ENCODE results near the gene OR6A2. TPM values are rescaled to one million over a fixed set of nuclear protein-coding genes. Genes with fewer than 3 reads are reported as not detected.
"Not testable (repeated sequence)": the region's sequence is repeated elsewhere in the genome, so short reads cannot be mapped to it uniquely, and the experiment has no call there.

Gene OR6A2
- not detected for polyA plus RNA-seq

DNA sequence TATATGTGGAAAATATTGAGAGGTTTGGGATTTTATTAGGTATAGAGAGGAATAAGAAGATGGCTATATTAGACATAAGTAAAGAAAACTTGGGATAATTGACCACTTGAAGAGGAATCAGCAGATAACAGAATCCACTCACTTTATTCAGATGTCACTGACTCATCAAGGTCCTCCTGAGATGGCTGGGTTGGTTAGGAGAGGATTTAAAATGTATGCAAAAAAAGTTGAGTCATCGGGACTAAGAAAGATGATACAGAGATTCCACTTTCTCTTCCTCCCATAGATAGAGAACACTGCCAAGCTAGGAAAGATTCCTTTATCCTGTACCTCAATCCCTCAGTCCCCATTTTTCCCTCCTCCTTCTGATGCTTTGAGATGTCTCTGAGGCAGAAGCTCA lies at the start of gene OR6A2:
Gene OR6A2, minus strand, starts transcription at position 288 of the 400 bp plus-strand sequence. CDS start 3,981 bp downstream, outside the sequence.
- no peaks in the 10 kb centered on the region for H3K4me1 Mint-ChIP-seq
- no peaks in the 10 kb centered on the region for H3K27me3 Mint-ChIP-seq
- H3K4me3 Mint-ChIP-seq: no peak within 1 kb of the TSS
- no peaks in the 10 kb centered on the region for H3K36me3 Mint-ChIP-seq
- H3K9me3 Mint-ChIP-seq: peaks cover 4 to 10% (median 9%) of the 10 kb centered on the region in 3 donors
- H3K27ac Mint-ChIP-seq: no peak within 1 kb of the TSS

DNA sequence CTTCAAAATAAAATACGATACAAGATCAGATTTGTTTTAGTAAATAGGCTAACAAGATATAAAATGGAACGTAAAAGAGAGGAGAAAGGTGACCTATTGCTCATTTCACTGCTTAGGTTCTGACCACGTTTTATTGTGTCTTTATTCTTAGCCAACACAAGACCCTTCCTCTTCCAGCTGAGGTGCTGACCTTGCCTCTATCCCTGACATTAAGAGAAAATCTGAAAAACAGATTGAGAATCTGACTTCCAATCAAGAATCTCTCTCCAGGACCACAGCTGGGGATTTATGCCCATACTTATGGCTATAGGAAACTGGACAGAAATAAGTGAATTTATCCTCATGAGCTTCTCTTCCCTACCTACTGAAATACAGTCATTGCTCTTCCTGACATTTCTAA lies 45.9 kb upstream of the OR6A2 start, which contains the start of gene OR10A5:
Gene OR10A5, plus strand, starts transcription at position 301 of the 400 bp plus-strand sequence. Its CDS starts 0 bp downstream, at position 301.
- peaks cover 2% of the 10 kb centered on the region for H3K27me3 Mint-ChIP-seq
- H3K27ac Mint-ChIP-seq: no peak within 1 kb of the TSS
- peaks cover 0 to 1% (median 0%) of the 10 kb centered on the region in 3 donors for H3K9me3 Mint-ChIP-seq
- H3K4me1 Mint-ChIP-seq: no peaks in the 10 kb centered on the region
- no peaks in the 10 kb centered on the region for H3K36me3 Mint-ChIP-seq
- no peak within 1 kb of the TSS for H3K4me3 Mint-ChIP-seq

DNA sequence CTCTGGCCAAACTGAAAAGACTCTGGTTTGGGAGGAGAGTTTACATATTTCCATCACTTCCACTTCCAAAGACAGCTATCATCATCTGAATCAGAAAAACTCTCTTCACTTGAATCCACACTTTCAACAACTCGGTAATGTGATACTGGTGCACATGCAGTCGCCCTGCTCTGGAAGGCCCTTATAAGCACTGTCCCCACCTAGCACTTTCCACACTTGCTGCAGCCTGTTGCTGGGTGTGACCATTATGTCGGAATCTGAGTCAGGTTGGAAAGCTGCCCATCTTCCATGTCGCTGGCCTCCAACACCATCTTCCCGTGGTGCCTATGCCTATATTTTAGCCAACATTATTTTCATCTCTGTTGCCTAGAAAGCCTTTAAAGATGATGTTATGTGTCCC lies 44.9 kb upstream of the OR6A2 start:
- no peaks in the 10 kb centered on the region for H3K9me3 Mint-ChIP-seq
- no peak overlapping the region for H3K27ac Mint-ChIP-seq
- H3K27me3 Mint-ChIP-seq: peaks cover 2% of the 10 kb centered on the region
- H3K4me3 Mint-ChIP-seq: no peak overlapping the region
- H3K4me1 Mint-ChIP-seq: no peaks in the 10 kb centered on the region
- no peaks in the 10 kb centered on the region for H3K36me3 Mint-ChIP-seq

DNA sequence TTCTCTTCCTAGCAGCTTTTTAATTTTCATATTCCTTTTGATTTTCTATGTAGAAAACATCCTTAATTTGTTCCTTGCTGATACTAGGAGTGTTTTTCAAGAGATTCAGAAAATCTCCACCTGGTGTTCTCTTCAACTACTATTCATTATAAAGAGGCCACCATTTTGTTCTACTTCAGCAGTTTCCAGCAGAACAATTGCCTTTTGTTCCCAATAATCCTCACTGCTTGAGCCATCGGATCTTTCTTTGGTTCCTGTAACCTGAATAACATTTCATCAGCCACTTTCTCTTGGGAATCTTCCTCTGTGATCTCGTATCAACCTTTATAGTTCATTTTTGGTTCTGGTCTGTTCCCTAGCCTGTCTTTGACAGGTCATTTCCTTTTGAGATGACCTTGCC lies 44.2 kb upstream of the OR6A2 start:
- peaks cover 2% of the 10 kb centered on the region for H3K27me3 Mint-ChIP-seq
- no peaks in the 10 kb centered on the region for H3K36me3 Mint-ChIP-seq
- H3K4me3 Mint-ChIP-seq: no peak overlapping the region
- no peaks in the 10 kb centered on the region for H3K4me1 Mint-ChIP-seq
- no peaks in the 10 kb centered on the region for H3K9me3 Mint-ChIP-seq
- H3K27ac Mint-ChIP-seq: no peak overlapping the region

DNA sequence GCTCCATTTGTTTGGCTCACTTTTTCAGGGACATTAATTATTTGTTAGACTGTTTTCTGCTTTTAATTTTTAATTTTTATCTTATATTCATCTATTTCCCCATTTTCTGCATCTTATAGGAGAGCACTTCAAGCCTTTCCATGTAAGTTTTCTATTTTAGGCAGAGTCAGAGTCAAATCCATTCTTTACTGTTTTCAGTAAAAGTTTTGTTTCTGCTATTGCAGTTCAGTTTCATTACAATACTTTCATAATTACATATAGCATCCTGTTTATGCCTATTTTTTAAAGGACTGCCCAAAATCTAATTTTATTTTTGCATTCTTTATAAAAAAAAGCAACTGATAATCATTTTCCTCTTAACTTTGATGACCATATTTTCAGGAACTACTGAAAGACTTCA lies 42.2 kb upstream of the OR6A2 start:
- Mint-ChIP-seq H3K36me3 (no peaks in the 10 kb centered on the region), H3K4me1 (no peaks in the 10 kb centered on the region), H3K4me3 (no peak overlapping the region), H3K9me3 (no peaks in the 10 kb centered on the region), H3K27me3 (peaks cover 2% of the 10 kb centered on the region), H3K27ac (no peak overlapping the region)

DNA sequence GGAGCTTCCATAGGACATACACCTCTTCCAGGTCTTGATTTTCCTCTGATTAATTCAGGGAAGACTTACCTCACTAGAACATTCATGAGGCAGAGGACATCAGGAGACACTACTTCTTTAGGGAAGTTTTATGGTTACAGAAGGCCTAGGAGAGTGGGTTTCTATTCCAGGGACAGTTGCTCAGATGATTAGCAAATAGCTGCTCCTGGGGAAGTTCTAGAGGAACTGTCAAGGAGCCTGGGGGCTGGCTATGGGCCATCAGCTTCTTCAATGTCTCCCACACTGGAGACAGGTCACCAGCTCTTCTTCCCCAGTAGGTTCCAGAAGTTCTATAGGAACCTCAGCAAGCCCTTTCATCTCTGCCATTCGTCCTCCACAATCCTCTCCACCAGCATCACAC lies 34.5 kb upstream of the OR6A2 start:
- no peaks in the 10 kb centered on the region for H3K9me3 Mint-ChIP-seq
- peaks cover 8 to 15% (median 11%) of the 10 kb centered on the region in 3 donors for H3K4me1 Mint-ChIP-seq
- no peaks in the 10 kb centered on the region for H3K27me3 Mint-ChIP-seq
- H3K36me3 Mint-ChIP-seq: no peaks in the 10 kb centered on the region
- H3K27ac Mint-ChIP-seq: no peak overlapping the region
- no peak overlapping the region for H3K4me3 Mint-ChIP-seq

DNA sequence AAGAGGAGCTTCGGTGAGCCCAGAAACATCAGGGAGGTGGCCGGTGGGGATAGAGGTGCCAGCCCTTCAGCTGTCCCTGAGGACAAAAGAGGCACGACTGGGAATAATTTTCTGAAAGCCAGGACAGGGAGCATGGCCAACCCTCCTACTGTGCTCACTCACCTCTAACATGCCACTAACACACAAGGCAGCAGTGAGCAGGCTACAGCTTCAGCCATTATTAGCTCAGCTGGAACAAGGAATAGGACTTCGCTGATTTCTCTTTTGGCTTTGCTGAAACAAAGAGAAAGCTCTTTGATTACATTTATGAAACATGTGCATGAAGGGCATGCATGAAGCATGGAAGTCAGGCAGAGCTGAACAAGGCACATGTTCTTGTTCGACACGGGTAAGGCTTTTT lies 33.9 kb upstream of the OR6A2 start:
- Mint-ChIP-seq H3K4me1 (peaks cover 8 to 15% (median 11%) of the 10 kb centered on the region in 3 donors), H3K27ac (peak overlapping the region in 1 of 3 donors; percentile 35), H3K36me3 (no peaks in the 10 kb centered on the region), H3K4me3 (no peak overlapping the region), H3K27me3 (no peaks in the 10 kb centered on the region), H3K9me3 (no peaks in the 10 kb centered on the region)

DNA sequence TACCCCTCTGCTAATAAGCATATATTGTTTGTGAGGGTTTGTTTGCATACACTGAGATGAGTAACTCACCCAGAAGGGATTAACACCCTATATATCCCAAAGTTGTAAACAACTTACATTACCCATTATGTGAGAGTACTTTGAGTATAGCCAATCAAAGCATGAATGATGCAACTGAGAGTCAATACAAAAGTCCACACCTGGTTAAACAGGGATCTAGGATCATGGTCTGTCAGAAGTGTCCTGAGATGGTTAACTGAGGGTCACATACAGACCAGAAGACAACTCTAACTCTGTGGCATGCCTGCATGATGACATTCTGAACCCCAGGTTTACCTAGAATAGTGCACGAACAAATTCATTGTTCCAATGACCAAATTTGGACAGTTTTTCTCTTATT lies 28.6 kb upstream of the OR6A2 start:
- H3K9me3 Mint-ChIP-seq: no peaks in the 10 kb centered on the region
- H3K4me3 Mint-ChIP-seq: no peak overlapping the region
- H3K27ac Mint-ChIP-seq: no peak overlapping the region
- no peaks in the 10 kb centered on the region for H3K27me3 Mint-ChIP-seq
- H3K36me3 Mint-ChIP-seq: no peaks in the 10 kb centered on the region
- peaks cover 5 to 10% (median 10%) of the 10 kb centered on the region in 3 donors for H3K4me1 Mint-ChIP-seq

DNA sequence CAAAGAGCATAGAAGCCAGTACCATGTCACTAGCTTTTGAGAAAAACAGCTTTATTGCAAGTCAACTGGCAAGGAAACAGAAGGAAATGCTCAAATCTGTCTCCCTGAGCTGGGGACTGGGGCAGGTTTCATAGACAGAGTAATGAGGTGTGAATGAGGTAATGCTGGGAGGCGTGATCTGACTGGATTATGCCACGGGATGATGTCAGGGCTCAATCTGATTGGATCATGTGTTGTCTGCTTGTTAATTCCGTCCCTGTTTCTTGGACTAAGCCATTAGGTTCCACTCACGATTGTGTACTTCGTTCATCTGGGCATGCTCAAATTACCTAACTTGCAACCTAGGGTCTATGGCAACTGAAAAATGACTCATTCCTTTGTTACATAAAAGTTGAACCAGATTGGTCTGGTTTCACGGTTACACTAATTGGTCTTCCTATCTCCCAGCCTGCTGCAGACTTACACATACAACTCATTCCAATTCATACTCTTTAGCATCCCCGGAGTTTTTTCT lies 25.8 kb upstream of the OR6A2 start:
- Mint-ChIP-seq H3K27ac (no peak overlapping the region), H3K9me3 (peaks cover 1 to 8% (median 6%) of the 10 kb centered on the region in 3 donors), H3K4me1 (no peaks in the 10 kb centered on the region), H3K27me3 (peaks cover 6% of the 10 kb centered on the region), H3K36me3 (no peaks in the 10 kb centered on the region), H3K4me3 (no peak overlapping the region)

DNA sequence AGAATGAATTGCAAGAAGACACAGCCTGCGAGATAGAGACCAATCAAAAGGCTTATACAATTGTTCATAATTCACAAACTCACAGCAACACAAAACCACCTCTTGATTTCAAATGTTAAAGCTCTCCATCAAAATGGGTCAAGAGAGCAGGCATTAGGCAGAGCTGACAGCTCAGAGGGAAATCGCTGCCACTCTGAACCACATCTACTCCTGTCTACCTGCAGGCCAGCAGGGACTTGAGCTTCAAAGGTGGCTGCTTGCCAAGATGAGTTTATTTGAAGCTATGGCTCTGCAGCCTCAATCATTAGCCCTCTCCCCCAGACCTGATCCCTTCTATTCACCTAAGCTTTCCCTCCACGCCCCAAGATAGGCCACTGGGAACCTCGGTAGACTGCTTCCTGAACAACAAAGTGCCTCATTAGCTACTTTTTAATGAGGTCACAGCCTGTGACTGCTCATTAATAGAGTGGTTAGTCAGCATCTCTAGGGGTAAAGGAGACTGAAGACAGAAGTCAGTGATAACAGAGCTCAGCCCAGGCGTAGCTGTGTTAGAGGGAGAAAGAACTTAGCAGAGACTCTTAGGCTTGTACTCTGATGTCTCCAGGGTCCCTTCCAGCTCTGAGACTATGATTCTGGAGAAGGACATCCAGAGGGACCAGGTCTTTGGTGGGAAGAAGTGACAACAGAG lies 24.8 kb upstream of the OR6A2 start:
- no peak overlapping the region for H3K27ac Mint-ChIP-seq
- H3K36me3 Mint-ChIP-seq: no peaks in the 10 kb centered on the region
- H3K9me3 Mint-ChIP-seq: peaks cover 4 to 11% (median 9%) of the 10 kb centered on the region in 3 donors
- H3K4me1 Mint-ChIP-seq: no peaks in the 10 kb centered on the region
- H3K27me3 Mint-ChIP-seq: peaks cover 9% of the 10 kb centered on the region
- no peak overlapping the region for H3K4me3 Mint-ChIP-seq

DNA sequence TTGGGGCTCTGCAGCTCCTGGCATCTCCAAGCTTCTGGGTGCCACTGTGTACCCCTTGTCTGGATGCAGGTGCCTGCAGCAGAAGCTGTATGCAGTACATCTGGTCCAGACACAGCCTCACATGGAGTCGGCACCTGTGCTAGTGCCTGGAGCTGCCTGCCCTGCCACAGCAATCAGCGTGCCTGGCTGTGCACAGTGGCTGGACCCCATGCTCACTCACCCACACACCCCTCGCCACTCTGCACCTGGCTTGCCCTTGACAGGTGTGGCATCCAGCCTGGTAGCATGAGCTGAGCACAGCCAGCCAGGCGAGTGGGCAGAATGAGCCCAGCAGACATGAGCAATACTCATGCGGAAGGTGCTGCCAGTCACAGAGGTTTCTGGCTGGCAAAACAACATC lies 19.5 kb upstream of the OR6A2 start:
- H3K4me1 Mint-ChIP-seq: no peaks in the 10 kb centered on the region
- peaks cover 12% of the 10 kb centered on the region for H3K27me3 Mint-ChIP-seq
- H3K4me3 Mint-ChIP-seq: no peak overlapping the region
- no peak overlapping the region for H3K27ac Mint-ChIP-seq
- H3K36me3 Mint-ChIP-seq: no peaks in the 10 kb centered on the region
- peaks cover 9 to 11% (median 9%) of the 10 kb centered on the region in 3 donors for H3K9me3 Mint-ChIP-seq

DNA sequence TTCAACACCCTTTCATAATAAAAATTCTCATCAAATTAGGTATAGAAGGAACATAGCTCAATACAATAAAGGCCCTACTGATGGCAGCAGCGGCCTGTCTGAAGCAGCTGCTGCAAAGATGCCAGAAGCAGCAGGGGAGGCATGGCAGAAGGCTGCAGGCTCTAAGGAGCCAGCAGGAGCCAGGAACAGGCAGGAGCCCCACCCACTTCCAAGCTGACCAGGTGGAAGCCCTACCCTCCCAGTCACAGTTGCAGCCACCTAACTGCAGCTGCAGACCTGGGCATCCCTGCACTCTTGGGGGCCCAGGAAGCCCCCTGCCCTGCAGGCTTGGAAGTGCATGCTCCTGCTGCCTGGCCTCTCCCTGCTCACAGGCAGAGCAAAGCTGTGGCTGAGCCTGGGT lies 18.2 kb upstream of the OR6A2 start:
- H3K4me3 Mint-ChIP-seq: no peak overlapping the region
- no peaks in the 10 kb centered on the region for H3K36me3 Mint-ChIP-seq
- no peak overlapping the region for H3K27ac Mint-ChIP-seq
- peaks cover 17% of the 10 kb centered on the region for H3K27me3 Mint-ChIP-seq
- H3K4me1 Mint-ChIP-seq: no peaks in the 10 kb centered on the region
- H3K9me3 Mint-ChIP-seq: peaks cover 9 to 11% (median 9%) of the 10 kb centered on the region in 3 donors

DNA sequence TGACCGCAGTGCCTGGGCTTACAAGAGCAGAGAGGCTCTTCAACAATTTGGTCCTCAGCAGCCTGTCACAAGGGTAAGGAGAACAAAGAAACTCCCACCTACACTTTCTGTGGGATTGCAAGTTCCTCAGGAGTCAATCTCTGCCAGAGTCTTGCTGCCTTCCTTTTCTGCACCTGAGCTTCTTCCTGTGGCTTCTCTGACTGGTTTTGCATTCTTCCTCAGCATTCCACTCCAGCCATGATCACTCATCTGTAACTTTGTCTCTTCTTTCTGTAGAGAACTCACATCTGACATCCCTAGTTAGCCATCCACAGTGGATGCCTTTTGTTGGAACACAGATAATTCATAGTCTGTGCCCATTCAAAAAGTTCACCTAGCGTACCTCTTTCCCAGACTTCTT lies 14.2 kb upstream of the OR6A2 start:
- Mint-ChIP-seq H3K27me3 (peaks cover 16% of the 10 kb centered on the region), H3K4me1 (peaks cover 0 to 2% (median 0%) of the 10 kb centered on the region in 3 donors), H3K4me3 (no peak overlapping the region), H3K27ac (no peak overlapping the region), H3K9me3 (peaks cover 0 to 2% (median 0%) of the 10 kb centered on the region in 3 donors), H3K36me3 (no peaks in the 10 kb centered on the region)

DNA sequence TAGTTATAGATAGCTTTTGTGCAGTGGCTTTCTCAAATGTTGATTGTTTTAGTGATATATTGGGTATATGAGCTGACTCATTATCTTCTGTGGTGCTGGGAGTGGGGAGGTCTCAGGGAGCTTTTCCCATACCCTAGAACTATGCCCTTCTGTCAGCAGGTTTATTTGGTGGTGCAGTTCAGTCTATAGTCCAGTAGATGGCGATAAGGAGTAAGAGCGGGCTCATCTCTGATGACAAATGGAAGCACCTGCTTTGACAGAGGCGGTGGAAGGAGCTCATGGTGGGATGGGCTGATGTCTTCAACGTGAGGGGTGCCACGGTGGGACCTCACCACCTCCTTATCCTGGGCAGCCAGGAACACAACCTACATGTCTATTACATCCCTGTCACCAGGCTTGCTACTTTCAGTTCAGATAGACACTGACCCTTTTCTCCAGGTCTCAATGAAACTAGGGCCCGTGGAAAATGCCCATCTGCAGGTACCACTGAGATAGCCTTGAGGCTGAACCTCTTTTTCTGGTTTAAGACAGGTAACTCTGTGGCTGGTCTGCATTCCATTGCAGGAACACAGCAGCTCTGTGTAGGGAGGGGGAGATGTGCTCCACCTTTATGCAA lies 13.0 kb upstream of the OR6A2 start:
- Mint-ChIP-seq H3K9me3 (peaks cover 0 to 2% (median 0%) of the 10 kb centered on the region in 3 donors), H3K27me3 (peaks cover 16% of the 10 kb centered on the region), H3K36me3 (no peaks in the 10 kb centered on the region), H3K4me3 (no peak overlapping the region), H3K4me1 (peaks cover 0 to 2% (median 0%) of the 10 kb centered on the region in 3 donors), H3K27ac (no peak overlapping the region)

DNA sequence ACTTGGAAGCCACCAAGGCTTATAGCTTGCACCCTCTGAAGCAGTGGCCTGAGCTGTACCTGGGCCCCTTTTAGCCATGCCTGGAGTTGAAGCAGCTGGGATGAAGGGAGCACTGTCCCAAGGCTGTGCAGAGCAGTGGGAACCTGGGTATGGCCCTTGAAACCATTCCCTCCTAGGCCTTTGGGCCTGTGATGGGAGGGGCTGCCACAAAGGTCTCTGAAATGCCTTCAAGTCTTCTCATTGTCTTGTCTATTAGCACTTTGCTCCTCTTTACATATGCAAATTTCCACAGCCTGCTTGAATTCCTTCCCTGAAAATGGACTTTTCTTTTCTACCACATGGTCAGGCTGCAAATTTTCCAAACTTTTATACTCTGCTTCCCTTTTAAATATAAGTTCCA lies 1.6 kb upstream of the OR6A2 start:
- H3K27me3 Mint-ChIP-seq, H3K4me3 Mint-ChIP-seq, H3K36me3 Mint-ChIP-seq, H3K27ac Mint-ChIP-seq, H3K9me3 Mint-ChIP-seq, H3K4me1 Mint-ChIP-seq: not testable (repeated sequence)

DNA sequence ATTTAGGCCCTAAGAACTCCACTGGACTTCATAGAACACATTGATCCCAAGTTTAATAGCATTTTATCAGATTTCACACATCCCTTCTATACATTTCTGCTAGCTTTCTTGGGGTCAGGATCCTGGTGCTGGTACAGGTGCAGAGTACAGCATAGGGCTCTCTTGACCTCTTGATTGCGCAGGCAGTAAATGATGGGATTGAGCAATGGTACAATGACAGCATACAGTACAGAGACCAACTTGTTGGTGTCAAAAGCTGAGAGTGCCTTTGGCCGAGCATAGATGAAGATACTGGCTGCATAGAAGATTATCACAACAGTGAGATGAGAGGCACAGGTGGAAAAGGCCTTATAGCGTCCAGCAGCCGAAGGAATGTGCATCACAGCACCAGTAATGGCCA lies 4.8 kb downstream of the OR6A2 start:
- H3K27me3 Mint-ChIP-seq: no peaks in the 10 kb centered on the region

More for the DNA sequence above, 4.8 kb downstream of the OR6A2 start:
- H3K4me1 Mint-ChIP-seq: no peaks in the 10 kb centered on the region
- no peak overlapping the region for H3K4me3 Mint-ChIP-seq
- H3K27ac Mint-ChIP-seq: no peak overlapping the region
- H3K9me3 Mint-ChIP-seq: no peaks in the 10 kb centered on the region
- no peaks in the 10 kb centered on the region for H3K36me3 Mint-ChIP-seq

All from IgD-negative memory B cell (primary cell).